Loucy (cell line): ENCODE results near the gene UNC13C.

Source experiments
- EZH2phosphoT487 ChIP-seq: fragments of 200-600 bp; IDR thresholded peaks from 2 replicates; pipeline ENCODE4 v1.6.1; 2018; ENCODE audit warnings: antibody characterized with exemption, mild to moderate bottlenecking, moderate library complexity, borderline replicate concordance
- TF ChIP-seq, protein P1 (sequence below): fragments of 200-600 bp; sonication (generic); conservative IDR thresholded peaks from 2 replicates; pipeline ENCODE4 v1.5.1; 2014; ENCODE audit warnings: mild to moderate bottlenecking, antibody characterized with exemption, low read length

DNA sequence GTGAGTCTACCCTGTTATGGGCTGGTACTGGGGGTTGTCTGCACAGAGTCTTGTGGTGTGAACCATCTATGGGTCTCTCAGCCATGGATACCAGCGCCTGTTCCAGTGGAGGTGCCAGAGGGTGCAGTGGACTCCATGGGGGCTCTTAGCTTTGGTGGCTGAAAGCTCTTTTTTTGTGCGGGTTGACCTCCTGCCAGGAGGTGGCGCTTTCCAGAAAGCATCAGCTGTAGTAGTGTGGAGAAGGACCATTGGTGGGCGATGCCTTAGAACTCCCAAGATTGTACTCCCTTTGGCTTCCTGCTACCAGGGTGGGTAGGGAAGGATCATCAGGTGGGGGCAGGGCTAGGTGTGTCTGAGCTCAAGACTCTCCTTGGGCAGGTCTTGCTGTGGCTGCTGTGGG, 615.9 kb downstream of the UNC13C start:
- TF ChIP-seq, protein P1, sequence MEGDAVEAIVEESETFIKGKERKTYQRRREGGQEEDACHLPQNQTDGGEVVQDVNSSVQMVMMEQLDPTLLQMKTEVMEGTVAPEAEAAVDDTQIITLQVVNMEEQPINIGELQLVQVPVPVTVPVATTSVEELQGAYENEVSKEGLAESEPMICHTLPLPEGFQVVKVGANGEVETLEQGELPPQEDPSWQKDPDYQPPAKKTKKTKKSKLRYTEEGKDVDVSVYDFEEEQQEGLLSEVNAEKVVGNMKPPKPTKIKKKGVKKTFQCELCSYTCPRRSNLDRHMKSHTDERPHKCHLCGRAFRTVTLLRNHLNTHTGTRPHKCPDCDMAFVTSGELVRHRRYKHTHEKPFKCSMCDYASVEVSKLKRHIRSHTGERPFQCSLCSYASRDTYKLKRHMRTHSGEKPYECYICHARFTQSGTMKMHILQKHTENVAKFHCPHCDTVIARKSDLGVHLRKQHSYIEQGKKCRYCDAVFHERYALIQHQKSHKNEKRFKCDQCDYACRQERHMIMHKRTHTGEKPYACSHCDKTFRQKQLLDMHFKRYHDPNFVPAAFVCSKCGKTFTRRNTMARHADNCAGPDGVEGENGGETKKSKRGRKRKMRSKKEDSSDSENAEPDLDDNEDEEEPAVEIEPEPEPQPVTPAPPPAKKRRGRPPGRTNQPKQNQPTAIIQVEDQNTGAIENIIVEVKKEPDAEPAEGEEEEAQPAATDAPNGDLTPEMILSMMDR, result peak; percentile 50
- no peak for TF ChIP-seq EZH2phosphoT487
